Astrocyte (in vitro differentiated cells and primary cell): ENCODE measurements around the gene RPS14. TPM values are rescaled to one million over a fixed set of nuclear protein-coding genes. Genes with fewer than 3 reads are reported as not detected.
A peak's percentile ranks its signal among the peaks of the same experiment; 100 is the strongest.

ENCODE experiments used
- DNase-seq: peaks from one replicate; pipeline ENCODE4 v3.0.0-alpha.2; 2010; ENCODE audit warnings: low read depth
- FAIRE-seq: peaks from 2 replicates; lab custom pipeline; 2011; peaks lifted over from hg19 to GRCh38; lab: Jason Lieb, UNC
- H2AFZ ChIP-seq: 2 replicates; pipeline ENCODE4 v1.6.0; 2012; ENCODE audit warnings: low read depth, low read length, inconsistent platforms
- H3K27ac ChIP-seq: 2 replicates; pipeline ENCODE4 v1.5.1; 2011; ENCODE audit warnings: low read depth, low read length, inconsistent platforms
- H3K27me3 ChIP-seq: 2 replicates; pipeline ENCODE4 v1.6.0; 2011; ENCODE audit warnings: low read length, inconsistent platforms; ENCODE audit not compliant: insufficient read depth
- H3K36me3 ChIP-seq: 2 replicates; pipeline ENCODE4 v1.5.1; 2011; ENCODE audit warnings: low read length, inconsistent platforms; ENCODE audit not compliant: insufficient read depth
- H3K4me1 ChIP-seq: 2 replicates; pipeline ENCODE4 v1.5.1; 2011; ENCODE audit warnings: low read length, inconsistent platforms; ENCODE audit not compliant: insufficient read depth
- H3K4me2 ChIP-seq: 2 replicates; pipeline ENCODE4 v1.6.0; 2012; ENCODE audit warnings: low read length, inconsistent platforms
- H3K4me3 ChIP-seq: 2 replicates; pipeline ENCODE4 v1.5.1; 2011; ENCODE audit warnings: low read depth, mild to moderate bottlenecking, low read length, inconsistent platforms; ENCODE audit not compliant: insufficient read depth
- H3K79me2 ChIP-seq: 2 replicates; pipeline ENCODE4 v1.6.0; 2012; ENCODE audit warnings: mild to moderate bottlenecking, low read length, inconsistent platforms; ENCODE audit not compliant: insufficient read depth
- H3K9ac ChIP-seq: 2 replicates; pipeline ENCODE4 v1.6.0; 2012; ENCODE audit warnings: mild to moderate bottlenecking, low read length, inconsistent platforms
- H3K9me3 ChIP-seq: 2 replicates; pipeline ENCODE4 v1.5.1; 2012; ENCODE audit warnings: low read depth, mild to moderate bottlenecking, low read length, inconsistent platforms; ENCODE audit not compliant: insufficient read depth
- H4K20me1 ChIP-seq: 2 replicates; pipeline ENCODE4 v1.6.0; 2012; ENCODE audit warnings: low read length, inconsistent platforms; ENCODE audit not compliant: insufficient read depth
- H3K27ac Mint-ChIP-seq: one replicate; pipeline ENCODE4 v1.8.0; 2021; ENCODE audit warnings: mild to moderate bottlenecking, mixed read lengths; ENCODE audit not compliant: unreplicated experiment
- H3K27me3 Mint-ChIP-seq: one replicate; pipeline ENCODE4 v1.8.0; 2021; ENCODE audit warnings: low read depth, mixed read lengths; ENCODE audit not compliant: unreplicated experiment
- H3K36me3 Mint-ChIP-seq: one replicate; pipeline ENCODE4 v1.8.0; 2021; ENCODE audit warnings: low read depth, mixed read lengths; ENCODE audit not compliant: unreplicated experiment
- H3K4me1 Mint-ChIP-seq: one replicate; pipeline ENCODE4 v1.8.0; 2021; ENCODE audit warnings: low read depth, mixed read lengths; ENCODE audit not compliant: unreplicated experiment
- H3K4me3 Mint-ChIP-seq: one replicate; pipeline ENCODE4 v1.8.0; 2021; ENCODE audit warnings: mild to moderate bottlenecking, moderate library complexity, mixed read lengths; ENCODE audit not compliant: unreplicated experiment
- H3K9me3 Mint-ChIP-seq: one replicate; pipeline ENCODE4 v1.8.0; 2021; ENCODE audit warnings: mild to moderate bottlenecking, mixed read lengths; ENCODE audit not compliant: unreplicated experiment
- CTCF ChIP-seq: IDR thresholded peaks from 2 replicates; pipeline ENCODE4 v1.5.1; 2011; ENCODE audit warnings: low read depth, mild to moderate bottlenecking, inconsistent platforms, low read length, moderate library complexity; ENCODE audit not compliant: insufficient read depth
- EZH2 ChIP-seq: IDR thresholded peaks from 2 replicates; pipeline ENCODE4 v1.6.1; 2012; ENCODE audit warnings: mild to moderate bottlenecking, low read length, inconsistent platforms; ENCODE audit not compliant: insufficient read depth
- total RNA-seq: library from RNA; stranded (reverse); gene quantifications from 2 replicates; pipeline ENCODE4 v1.2.1, GENCODE V29; 2021

RPS14 gene
- total RNA-seq, 1 donor from 2014 or later = 2,054 TPM

GRCh38 chr5:150491876-150492275 lies 42.3 kb upstream of the RPS14 start:
- H3K27me3 Mint-ChIP-seq = no peaks in the 10 kb centered on the region
- TF ChIP-seq EZH2 (no peak), CTCF (no peak)

GRCh38 chr5:150490754-150491153 lies 41.2 kb upstream of the RPS14 start:
- Mint-ChIP-seq H3K36me3 (peaks cover 18% of the 10 kb centered on the region), H3K4me3 (peak overlapping the region; percentile 87), H3K27ac (peak overlapping the region; percentile 95), H3K27me3 (no peaks in the 10 kb centered on the region), H3K9me3 (no peaks in the 10 kb centered on the region), H3K4me1 (peaks cover 64% of the 10 kb centered on the region)
- TF ChIP-seq EZH2 = no peak
- no peak for TF ChIP-seq CTCF
- Histone ChIP-seq H3K27ac (peak overlapping the region; percentile 95), H3K9me3 (no peaks in the 10 kb centered on the region), H2AFZ (no peak overlapping the region), H3K27me3 (no peaks in the 10 kb centered on the region), H3K9ac (peak overlapping the region; percentile 98), H4K20me1 (peaks cover 62% of the 10 kb centered on the region), H3K4me1 (peaks cover 62% of the 10 kb centered on the region), H3K79me2 (peaks cover 89% of the 10 kb centered on the region), H3K4me3 (peak overlapping the region; percentile 9), H3K4me2 (peak overlapping the region; percentile 96), H3K36me3 (peaks cover 2% of the 10 kb centered on the region)
- DNase-seq (no peak), FAIRE-seq (no peak)

More at GRCh38 chr5:150491876-150492275, 42.3 kb upstream of the RPS14 start:
- Mint-ChIP-seq H3K36me3 (peaks cover 25% of the 10 kb centered on the region), H3K9me3 (no peaks in the 10 kb centered on the region), H3K4me3 (no peak overlapping the region), H3K4me1 (peaks cover 69% of the 10 kb centered on the region), H3K27ac (peak overlapping the region; percentile 95)
- H3K9me3 ChIP-seq = no peaks in the 10 kb centered on the region
- peak overlapping the region; percentile 96 for H3K4me2 ChIP-seq
- FAIRE-seq = no peak
- peaks cover 68% of the 10 kb centered on the region for H3K4me1 ChIP-seq
- peaks cover 90% of the 10 kb centered on the region for H3K79me2 ChIP-seq
- H3K36me3 ChIP-seq = peaks cover 2% of the 10 kb centered on the region
- H3K27me3 ChIP-seq = no peaks in the 10 kb centered on the region
- peaks cover 71% of the 10 kb centered on the region for H4K20me1 ChIP-seq
- H2AFZ ChIP-seq = no peak overlapping the region
- no peak for DNase-seq
- no peak overlapping the region for H3K4me3 ChIP-seq
- peak overlapping the region; percentile 98 for H3K9ac ChIP-seq
- H3K27ac ChIP-seq = peak overlapping the region; percentile 55

GRCh38 chr5:150490296-150490669 lies 40.7 kb upstream of the RPS14 start:
- no peak for FAIRE-seq
- Histone ChIP-seq H4K20me1 (peaks cover 59% of the 10 kb centered on the region), H3K4me1 (peaks cover 63% of the 10 kb centered on the region), H3K27me3 (no peaks in the 10 kb centered on the region), H3K9me3 (no peaks in the 10 kb centered on the region), H3K79me2 (peaks cover 90% of the 10 kb centered on the region), H3K36me3 (peaks cover 2% of the 10 kb centered on the region), H3K4me3 (peak overlapping the region; percentile 11), H2AFZ (no peak overlapping the region), H3K27ac (peak overlapping the region; percentile 95), H3K4me2 (peak overlapping the region; percentile 96), H3K9ac (peak overlapping the region; percentile 98)
- H3K27me3 Mint-ChIP-seq = no peaks in the 10 kb centered on the region
- peak overlapping the region; percentile 95 for H3K27ac Mint-ChIP-seq
- DNase-seq = no peak
- H3K9me3 Mint-ChIP-seq = no peaks in the 10 kb centered on the region
- peaks cover 63% of the 10 kb centered on the region for H3K4me1 Mint-ChIP-seq
- peak overlapping the region; percentile 87 for H3K4me3 Mint-ChIP-seq
- TF ChIP-seq EZH2 (no peak), CTCF (no peak)
- H3K36me3 Mint-ChIP-seq = peaks cover 15% of the 10 kb centered on the region
